G401.6 (cell line): ENCODE measurements around the gene DPYD.

ENCODE experiments used
- FAIRE-seq: peaks from 2 replicates; lab custom pipeline; 2012; peaks lifted over from hg19 to GRCh38; lab: Jason Lieb, UNC

Gene DPYD

DNA sequence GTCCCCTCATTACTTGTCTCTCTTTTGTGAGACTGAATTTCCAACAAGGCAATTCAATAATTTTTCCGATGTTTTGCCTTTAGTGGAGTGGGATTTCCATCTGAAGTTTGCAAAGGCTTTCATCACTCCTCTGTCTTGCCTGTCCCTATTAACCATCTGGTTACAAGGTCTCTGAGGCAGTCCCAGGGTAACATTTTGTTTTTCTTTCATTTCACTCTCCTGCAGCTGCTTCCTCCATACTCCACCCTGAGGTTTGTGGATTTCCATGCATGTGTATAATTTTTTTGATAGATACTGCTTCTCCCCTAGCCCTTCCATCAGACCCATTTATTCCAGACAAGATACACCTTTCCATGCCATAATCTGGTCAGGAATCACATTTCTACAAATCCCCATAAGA is 832.4 kb downstream of the DPYD start:
- no peak for FAIRE-seq

GRCh38 chr1:97084546-97084945 is 836.3 kb downstream of the DPYD start:
- FAIRE-seq, result no peak

DNA sequence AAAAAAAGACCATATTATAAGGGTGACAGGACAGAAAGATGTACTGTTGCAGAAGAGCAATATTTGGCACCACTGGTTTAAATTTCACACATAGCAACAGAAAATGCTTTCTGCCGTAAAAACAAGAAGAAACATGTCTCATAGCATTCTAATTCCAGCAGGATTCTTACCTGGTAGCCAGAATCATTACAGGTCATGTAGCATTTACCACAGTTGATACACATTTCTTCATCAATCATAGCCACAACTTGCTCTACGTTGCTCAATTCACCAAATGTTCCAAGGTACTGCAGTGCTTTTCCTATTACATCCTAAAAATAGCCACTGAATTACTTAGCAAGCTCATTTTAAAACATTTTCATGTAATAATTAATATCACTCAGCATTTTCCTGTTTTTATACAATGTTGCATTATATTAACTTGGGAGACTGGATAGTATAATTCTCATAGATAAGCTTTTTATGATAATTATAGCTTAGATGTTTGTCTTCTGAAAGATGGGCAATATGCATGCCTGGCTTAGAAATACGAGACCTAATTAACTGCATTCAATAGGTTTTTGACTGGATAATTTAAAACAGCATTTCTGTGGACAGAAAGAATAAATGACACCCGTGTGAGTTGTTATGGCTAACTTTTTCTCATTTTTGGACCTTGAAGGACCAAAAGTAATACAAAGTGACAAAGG is 838.5 kb downstream of the DPYD start:
- no peak for FAIRE-seq

DNA sequence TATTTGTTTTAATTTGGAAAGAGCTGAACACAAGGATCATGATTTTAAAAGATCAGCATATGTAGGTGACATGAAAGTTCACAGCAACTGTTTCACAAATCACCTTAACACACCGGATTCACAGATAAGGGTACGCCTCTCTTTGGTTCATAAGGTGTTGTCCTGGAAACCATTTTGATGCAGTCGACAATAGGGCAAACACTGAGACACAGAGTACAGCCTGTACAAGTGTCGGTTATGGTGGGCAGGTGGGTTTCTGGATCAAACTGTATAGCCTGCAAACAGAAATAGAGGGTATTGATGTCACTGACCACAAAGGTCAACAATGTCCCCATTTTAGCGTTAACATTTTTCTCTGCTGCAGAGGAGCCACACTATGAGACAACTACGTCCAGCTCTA is 842.0 kb downstream of the DPYD start:
- FAIRE-seq, result no peak

DNA sequence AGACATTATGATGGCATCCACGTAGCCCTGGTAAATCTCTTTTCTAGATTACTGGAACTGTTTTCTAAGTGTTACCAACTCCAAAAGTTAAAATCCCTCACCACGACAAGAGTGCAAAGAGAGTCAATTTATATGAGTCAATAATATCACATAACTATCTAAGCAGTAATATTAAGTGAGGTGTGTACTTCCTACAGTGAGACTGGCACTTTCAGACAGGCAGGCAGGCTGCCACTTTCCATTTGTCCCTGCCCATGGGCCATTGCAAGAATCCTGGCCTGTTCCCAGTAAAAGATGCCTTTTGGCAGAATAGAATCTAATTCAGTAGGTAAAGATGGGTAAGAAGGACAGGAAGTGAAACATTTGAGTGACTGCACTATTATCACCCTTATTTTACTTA is 843.6 kb downstream of the DPYD start:
- FAIRE-seq, result no peak

DNA sequence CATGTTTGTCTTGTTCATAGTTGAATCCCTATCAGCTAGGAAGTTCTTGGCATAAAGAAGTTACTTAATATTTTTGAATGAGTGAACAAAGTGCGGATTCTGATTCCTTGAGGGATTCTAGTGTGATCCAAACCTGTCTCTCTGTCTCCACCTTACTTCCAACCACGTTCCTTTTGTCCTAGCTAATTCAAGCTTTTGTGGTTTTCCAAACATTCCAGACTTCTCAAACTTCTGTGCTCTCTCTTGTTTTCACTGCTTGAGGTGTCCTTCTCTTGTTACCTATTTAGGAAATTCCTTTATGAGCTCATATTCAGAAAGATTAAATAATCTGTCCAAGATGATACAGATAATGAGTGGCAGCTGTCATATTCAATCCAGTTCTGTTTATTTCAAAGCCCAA is 846.1 kb downstream of the DPYD start:
- FAIRE-seq, result no peak

DNA sequence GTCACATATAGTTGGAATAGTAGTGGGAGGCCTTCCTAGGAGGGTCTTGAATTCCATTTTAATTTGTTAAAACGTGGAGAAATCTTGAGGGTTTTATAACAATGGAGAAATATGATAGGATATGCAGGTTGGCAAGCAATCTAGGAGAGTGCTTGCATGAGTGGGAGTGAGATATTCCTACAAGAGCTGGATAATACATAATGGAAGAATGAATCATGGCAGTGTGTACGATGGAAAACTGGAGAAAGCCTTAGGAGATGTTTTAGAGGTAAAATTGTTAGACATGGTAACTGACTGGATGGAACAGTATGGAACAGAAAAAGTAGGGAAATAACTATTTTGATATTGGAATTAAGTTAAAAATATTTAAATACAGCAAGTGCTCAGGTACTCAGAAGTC is 846.9 kb downstream of the DPYD start:
- no peak for FAIRE-seq

- no peak for FAIRE-seq
Observed at GRCh38 chr1:97073169-97073568, 847.7 kb downstream of the DPYD start.

- FAIRE-seq, result no peak
Observed at GRCh38 chr1:97071173-97071572, 849.7 kb downstream of the DPYD start.

GRCh38 chr1:97070376-97070775 is 850.5 kb downstream of the DPYD start:
- no peak for FAIRE-seq

- FAIRE-seq, result no peak
Observed at GRCh38 chr1:97069312-97069711, 851.5 kb downstream of the DPYD start.

- FAIRE-seq, result no peak
Observed at GRCh38 chr1:97066860-97067259, 854.0 kb downstream of the DPYD start.

GRCh38 chr1:97063532-97063931 is 857.3 kb downstream of the DPYD start:
- no peak for FAIRE-seq

- FAIRE-seq, result no peak
Observed at GRCh38 chr1:97061604-97062003, 859.2 kb downstream of the DPYD start.

- FAIRE-seq, result no peak
Observed at GRCh38 chr1:97056386-97056785, 864.4 kb downstream of the DPYD start.

- FAIRE-seq, result no peak
Observed at GRCh38 chr1:97053268-97053667, 867.6 kb downstream of the DPYD start.

DNA sequence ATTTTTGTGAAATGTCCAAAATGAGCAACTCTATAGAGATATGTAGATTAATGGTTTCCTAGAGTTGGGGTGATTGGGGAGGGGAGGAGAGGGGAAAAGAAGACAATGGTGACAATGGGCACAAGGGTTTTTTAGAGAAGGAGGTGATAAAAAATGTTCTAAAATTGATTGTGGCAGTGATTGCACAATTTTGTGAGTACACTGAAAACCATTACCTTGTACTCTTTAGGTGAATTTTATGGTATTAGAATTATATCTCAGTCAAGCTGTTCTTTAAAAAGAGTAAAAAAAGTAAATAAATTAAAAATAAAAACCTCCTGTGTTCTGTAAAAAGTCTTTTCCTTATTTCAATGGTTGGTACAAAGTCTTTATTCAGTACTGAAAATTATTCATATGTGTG is 869.0 kb downstream of the DPYD start:
- no peak for FAIRE-seq

GRCh38 chr1:97050506-97050905 is 870.3 kb downstream of the DPYD start:
- FAIRE-seq, result no peak

GRCh38 chr1:97047421-97047793 is 873.4 kb downstream of the DPYD start:
- FAIRE-seq, result no peak

DNA sequence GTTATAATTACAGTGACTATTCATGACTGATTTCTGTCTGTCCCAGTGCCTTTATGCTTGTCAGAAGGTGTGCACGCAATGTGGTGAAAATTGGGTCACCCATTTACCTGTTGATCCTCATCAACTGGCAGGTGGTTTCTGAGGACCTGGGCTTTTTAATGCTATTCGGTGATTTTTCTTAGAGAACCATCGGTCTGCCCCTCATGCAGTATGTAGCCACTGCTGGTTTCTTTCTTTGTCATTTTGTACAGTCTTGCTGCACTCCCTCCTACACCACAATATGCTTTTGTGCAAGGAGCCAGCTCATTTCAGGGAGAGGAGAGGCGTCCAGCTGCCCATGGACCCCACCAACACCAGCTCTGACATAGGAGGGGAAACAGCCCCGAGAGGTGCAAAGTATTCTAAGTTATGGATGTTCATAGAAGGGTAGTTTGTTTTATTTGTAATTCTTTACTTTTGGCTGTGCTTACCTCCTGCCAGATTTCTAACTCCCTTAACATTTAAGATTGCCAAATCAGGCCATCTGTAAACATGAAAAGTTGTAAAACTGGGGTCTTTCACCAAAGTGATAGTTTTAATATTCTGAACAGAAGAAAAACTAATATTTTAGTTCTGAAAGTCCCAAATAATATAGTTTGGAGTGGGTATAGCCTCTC is 873.9 kb downstream of the DPYD start:
- FAIRE-seq, result no peak

GRCh38 chr1:97044159-97044760 is 876.6 kb downstream of the DPYD start:
- no peak for FAIRE-seq

DNA sequence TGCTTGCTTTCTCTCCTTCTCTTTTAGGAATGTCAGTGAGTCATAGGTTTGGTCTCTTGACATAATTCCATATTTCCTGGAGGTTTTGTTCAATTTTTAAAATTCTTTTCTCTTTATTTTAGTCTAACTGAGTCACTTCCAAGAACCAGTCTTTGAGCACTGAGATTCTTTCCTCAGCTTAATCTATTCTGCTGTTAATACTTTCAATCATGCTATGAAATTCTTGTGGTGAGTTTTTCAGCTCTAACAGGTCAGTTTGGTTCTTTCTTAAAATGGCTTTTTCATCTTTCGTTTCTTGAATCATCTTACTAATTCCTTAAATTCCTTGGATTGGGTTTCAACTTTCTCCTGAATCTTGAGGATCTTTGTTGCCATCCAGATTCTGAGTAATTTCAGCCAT is 878.3 kb downstream of the DPYD start:
- no peak for FAIRE-seq

DNA sequence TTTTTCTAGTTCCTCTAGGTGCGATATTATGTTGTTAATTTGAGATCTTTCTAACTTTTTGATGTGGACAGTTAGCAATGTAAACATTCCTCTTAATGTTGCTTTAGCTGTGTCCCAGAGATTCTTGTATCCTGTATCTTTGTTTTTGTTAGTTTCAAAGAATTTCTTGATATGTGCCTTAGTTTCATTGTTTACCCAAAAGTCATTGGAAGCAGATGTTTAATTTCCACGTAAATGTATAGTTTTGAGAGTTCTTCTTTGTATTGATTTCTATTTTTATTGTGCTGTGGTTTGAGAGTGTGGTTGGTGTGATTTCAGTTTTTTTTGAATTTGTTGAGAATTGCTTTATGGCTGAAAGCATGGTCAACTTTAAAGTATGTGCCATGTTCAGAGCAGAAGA is 879.8 kb downstream of the DPYD start:
- no peak for FAIRE-seq

DNA sequence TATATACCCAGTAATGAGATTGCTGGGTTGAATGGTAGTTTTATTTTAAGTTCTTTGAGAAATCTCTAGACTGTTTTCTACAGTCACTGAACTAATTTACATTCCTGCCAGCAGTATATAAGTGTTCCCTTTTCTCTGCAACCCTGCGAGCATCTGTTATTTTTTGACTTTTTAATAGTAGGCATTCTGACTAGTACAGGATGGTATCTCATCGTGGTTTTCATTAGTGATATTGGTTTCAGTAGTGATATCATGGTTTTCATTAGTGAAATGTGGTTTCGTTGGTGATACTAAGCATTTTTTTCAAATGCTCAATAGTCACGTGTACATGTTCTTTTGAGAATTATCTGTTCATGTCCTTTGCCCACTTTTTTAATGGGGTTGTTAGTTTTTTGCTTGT is 882.4 kb downstream of the DPYD start:
- no peak for FAIRE-seq
